AG09309 (cell line): ENCODE results near the gene CACNG3.

Source experiments
- DNase-seq: peaks from one replicate; pipeline ENCODE4 v3.0.0-alpha.2; 2010; ENCODE audit warnings: low read depth
- H3K4me3 ChIP-seq: 2 replicates; pipeline ENCODE4 v1.5.1; 2011; ENCODE audit warnings: mild to moderate bottlenecking, low read depth, low read length, moderate library complexity; ENCODE audit not compliant: control insufficient read depth
- TF ChIP-seq, protein P1 (sequence below): IDR thresholded peaks from 2 replicates; pipeline ENCODE4 v1.5.1; 2011; ENCODE audit warnings: mild to moderate bottlenecking, low read depth, low read length, inconsistent platforms; ENCODE audit not compliant: insufficient read depth, control insufficient read depth; ENCODE audit errors: missing control alignments

The CACNG3 gene

GRCh38 chr16:24381470-24382118 is 125.5 kb downstream of the CACNG3 start:
- DNase-seq = no peak
- TF ChIP-seq, protein P1, sequence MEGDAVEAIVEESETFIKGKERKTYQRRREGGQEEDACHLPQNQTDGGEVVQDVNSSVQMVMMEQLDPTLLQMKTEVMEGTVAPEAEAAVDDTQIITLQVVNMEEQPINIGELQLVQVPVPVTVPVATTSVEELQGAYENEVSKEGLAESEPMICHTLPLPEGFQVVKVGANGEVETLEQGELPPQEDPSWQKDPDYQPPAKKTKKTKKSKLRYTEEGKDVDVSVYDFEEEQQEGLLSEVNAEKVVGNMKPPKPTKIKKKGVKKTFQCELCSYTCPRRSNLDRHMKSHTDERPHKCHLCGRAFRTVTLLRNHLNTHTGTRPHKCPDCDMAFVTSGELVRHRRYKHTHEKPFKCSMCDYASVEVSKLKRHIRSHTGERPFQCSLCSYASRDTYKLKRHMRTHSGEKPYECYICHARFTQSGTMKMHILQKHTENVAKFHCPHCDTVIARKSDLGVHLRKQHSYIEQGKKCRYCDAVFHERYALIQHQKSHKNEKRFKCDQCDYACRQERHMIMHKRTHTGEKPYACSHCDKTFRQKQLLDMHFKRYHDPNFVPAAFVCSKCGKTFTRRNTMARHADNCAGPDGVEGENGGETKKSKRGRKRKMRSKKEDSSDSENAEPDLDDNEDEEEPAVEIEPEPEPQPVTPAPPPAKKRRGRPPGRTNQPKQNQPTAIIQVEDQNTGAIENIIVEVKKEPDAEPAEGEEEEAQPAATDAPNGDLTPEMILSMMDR = no peak
- no peak overlapping the region for H3K4me3 ChIP-seq

DNA sequence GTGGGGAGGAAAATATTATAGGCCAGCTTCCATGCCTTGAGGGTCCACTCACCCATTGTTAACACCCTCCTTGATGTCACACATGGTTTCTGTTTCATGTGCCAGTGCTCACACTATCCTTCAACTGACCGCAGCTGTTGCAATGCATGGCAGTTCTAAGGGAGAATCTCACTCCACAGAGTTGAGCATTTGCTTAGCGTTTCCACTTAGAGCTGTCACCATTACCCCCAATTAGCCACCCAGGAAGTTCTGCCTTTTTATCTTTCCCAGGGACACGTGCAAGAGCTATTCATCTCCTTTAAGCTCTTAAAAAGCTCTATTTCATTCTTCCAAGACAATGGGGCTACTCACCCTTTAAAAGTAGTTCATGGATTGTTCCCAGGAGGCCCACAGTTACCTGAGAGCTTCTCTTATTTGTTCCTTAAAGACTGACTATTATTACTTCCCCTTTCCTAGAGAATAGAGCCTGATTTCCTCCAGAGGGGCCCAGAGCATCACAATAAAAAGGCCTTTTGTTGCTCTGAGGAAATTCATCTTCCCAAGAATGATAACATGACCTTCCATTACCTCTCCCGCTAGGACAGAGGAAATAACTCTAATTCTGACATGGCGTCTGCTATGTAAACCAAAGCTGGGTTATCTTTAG is 126.8 kb downstream of the CACNG3 start:
- TF ChIP-seq, protein P1 = no peak
- no peak for DNase-seq
- no peak overlapping the region for H3K4me3 ChIP-seq

GRCh38 chr16:24394341-24394740 is 138.2 kb downstream of the CACNG3 start:
- DNase-seq = no peak
- H3K4me3 ChIP-seq = no peak overlapping the region
- TF ChIP-seq, protein P1 = no peak

- no peak for DNase-seq
- TF ChIP-seq, protein P1 = no peak
- no peak overlapping the region for H3K4me3 ChIP-seq
These were observed 140.5 kb downstream of the CACNG3 start for GRCh38 chr16:24396350-24397271.

- no peak overlapping the region for H3K4me3 ChIP-seq
- TF ChIP-seq, protein P1 = no peak
- no peak for DNase-seq
These were observed 152.9 kb downstream of the CACNG3 start for GRCh38 chr16:24409045-24409444.
